IPS-15b (cell line): ENCODE data around the gene CYP20A1.
"Not testable (repeated sequence)": the region's sequence is repeated elsewhere in the genome, so short reads cannot be mapped to it uniquely, and the experiment has no call there.

Experiments
- H3K27me3 ChIP-seq: one replicate; pipeline ENCODE4 v1.6.1; 2013; ENCODE audit warnings: low read length; ENCODE audit not compliant: control insufficient read depth, insufficient read depth
- H3K36me3 ChIP-seq: one replicate; pipeline ENCODE4 v1.6.1; 2013; ENCODE audit warnings: low read length; ENCODE audit not compliant: control insufficient read depth, insufficient read depth
- H3K4me1 ChIP-seq: one replicate; pipeline ENCODE4 v1.6.1; 2013; ENCODE audit warnings: mild to moderate bottlenecking, low read length; ENCODE audit not compliant: control insufficient read depth, insufficient read depth
- H3K4me3 ChIP-seq: one replicate; pipeline ENCODE4 v1.5.1; 2013; ENCODE audit warnings: low read depth, low read length
- H3K9ac ChIP-seq: one replicate; pipeline ENCODE4 v1.6.1; 2013; ENCODE audit warnings: low read depth, mild to moderate bottlenecking, low read length
- H3K9me3 ChIP-seq: one replicate; pipeline ENCODE4 v1.6.1; 2013; ENCODE audit warnings: mild to moderate bottlenecking, low read length; ENCODE audit not compliant: control insufficient read depth, insufficient read depth

The CYP20A1 gene

DNA sequence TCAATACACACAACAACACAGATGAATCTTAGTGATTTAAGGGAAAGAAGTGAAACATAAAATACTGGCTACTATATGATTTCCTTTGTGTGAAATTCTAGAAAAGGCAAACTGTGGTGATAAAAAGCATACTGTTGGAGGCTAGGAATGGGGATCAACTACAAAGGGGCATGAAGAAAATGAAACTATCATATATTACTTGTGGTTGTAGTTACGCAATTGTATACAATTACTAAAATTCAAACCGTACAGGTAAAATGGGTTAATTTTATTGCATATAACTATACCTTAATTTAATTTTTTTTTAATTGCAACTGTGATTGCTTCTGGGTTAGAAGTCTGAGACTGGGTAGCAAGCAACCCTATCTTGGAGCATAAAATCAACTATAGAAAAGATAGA is 47.7 kb downstream of the CYP20A1 start:
- Histone ChIP-seq H3K9ac (no peak overlapping the region), H3K36me3 (peaks cover 3% of the 10 kb centered on the region), H3K9me3 (no peaks in the 10 kb centered on the region), H3K4me1 (no peaks in the 10 kb centered on the region), H3K4me3 (no peak overlapping the region), H3K27me3 (no peaks in the 10 kb centered on the region)

DNA sequence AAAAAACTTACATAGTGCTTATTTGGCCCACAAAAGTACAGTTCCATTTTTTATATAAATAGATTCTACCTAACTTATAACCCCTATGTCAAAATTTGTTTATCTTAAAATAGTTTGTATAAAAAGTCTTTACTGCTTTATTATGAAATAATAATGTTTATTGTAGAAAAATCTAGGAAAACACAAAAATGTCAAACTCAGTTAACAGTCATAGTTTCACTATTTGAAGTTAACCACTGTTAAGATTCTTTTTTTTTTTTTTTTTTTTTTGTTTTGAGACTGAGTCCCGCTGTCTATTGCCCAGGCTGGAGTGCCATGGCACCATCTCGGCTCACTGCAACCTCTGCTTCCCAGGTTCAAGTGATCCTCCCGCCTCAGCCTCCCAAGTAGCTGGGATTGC is 62.8 kb downstream of the CYP20A1 start:
- Histone ChIP-seq H3K27me3 (no peaks in the 10 kb centered on the region), H3K4me3 (no peak overlapping the region), H3K4me1 (no peaks in the 10 kb centered on the region), H3K9me3 (no peaks in the 10 kb centered on the region), H3K9ac (no peak overlapping the region), H3K36me3 (no peaks in the 10 kb centered on the region)

DNA sequence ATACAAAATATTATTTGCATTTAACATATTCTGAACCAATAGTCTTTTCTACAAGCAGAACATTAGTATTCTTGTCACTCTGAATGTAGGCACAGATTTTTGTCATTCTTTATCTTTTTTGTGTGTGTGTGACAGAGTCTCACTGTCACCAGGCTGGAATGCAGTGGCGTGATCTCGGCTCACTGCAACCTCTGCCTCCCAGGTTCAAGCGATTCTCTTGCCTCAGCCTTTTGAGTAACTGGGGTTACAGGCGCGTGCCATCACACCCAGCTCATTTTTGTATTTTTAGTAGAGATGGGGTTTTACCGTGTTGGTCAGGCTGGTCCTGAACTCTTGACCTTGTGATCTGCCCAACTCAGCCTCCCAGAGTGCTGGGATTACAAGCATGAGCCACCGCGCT is 63.8 kb downstream of the CYP20A1 start:
- not testable (repeated sequence) for H3K4me3 ChIP-seq, H3K9me3 ChIP-seq, H3K36me3 ChIP-seq, H3K9ac ChIP-seq, H3K27me3 ChIP-seq, H3K4me1 ChIP-seq

DNA sequence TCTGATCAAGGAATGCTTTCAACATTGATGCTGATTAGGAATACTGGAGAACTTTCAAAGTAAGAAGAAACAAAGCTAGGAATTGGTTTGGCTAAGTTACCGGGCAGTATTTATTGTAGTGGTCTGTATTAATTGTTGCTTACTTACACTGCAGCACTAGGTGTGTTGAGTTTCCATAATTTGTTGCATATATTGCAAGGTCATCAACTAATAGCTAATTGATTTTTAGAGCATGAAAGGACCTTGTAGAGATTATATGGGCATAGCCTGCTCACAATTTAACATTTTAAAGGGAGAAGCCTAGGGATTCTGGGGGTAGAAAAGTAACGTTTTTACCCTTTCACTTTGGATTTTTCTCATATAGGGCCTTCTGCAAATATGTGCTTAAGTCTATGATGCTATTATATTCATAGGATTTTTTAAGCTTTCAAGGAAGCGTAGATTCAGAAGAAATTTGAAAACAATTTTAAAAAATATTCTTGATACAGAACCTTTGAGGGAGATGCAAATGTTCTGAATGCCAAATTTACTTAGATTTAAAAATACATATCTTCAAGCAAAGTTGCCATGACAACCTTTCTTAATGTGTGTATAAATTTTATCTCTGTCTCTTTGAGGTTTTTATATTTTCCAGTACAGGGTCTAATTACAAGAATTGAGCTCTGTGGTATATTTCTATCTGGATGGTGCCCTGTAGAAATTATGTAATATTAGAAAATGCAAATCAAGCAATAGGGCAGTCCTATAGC is 72.0 kb downstream of the CYP20A1 start:
- H3K36me3 ChIP-seq: no peaks in the 10 kb centered on the region
- H3K4me3 ChIP-seq: no peak overlapping the region
- no peak overlapping the region for H3K9ac ChIP-seq
- H3K9me3 ChIP-seq: peaks cover 4% of the 10 kb centered on the region
- no peaks in the 10 kb centered on the region for H3K4me1 ChIP-seq
- H3K27me3 ChIP-seq: no peaks in the 10 kb centered on the region

DNA sequence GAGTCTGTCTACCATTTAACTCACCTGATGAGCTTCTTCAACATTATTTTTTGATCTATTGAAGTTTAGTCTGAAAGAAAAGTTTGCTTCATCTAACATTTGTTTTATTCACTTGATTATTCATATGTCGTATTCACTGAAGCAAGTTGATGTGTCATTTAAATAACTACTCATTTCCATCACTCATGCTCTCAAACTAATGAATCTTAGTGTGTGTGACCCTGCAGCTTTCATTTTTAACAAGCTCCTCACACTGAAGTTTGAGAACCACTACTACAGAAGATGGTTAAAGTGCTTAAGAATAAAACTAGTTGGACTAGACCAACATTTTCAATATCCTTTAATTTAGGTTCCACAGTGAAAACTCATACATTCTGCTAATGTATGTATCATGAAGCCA is 87.5 kb downstream of the CYP20A1 start:
- Histone ChIP-seq H3K4me3 (no peak overlapping the region), H3K4me1 (peaks cover 12% of the 10 kb centered on the region), H3K9ac (no peak overlapping the region), H3K36me3 (no peaks in the 10 kb centered on the region), H3K9me3 (no peaks in the 10 kb centered on the region), H3K27me3 (no peaks in the 10 kb centered on the region)

DNA sequence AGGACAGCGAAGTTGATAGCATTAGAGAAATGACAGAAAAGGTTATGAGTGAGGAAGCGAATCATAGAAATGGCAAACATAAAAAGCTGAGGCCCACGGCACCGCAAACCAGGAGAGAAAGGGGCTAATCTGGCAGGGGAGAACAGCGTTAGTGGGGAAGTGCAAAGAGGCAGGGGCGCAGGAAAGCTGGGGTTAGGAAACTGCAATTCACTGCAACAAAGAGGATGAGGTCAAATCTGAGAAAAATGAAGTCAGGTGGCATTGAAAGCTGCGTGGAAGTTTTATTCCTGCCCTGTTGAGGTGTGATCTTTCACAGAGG is 88.7 kb downstream of the CYP20A1 start:
- Histone ChIP-seq H3K36me3 (no peaks in the 10 kb centered on the region), H3K4me1 (peaks cover 12% of the 10 kb centered on the region), H3K9ac (peak overlapping the region; percentile 84), H3K27me3 (no peaks in the 10 kb centered on the region), H3K4me3 (peak overlapping the region; percentile 82), H3K9me3 (no peaks in the 10 kb centered on the region)

DNA sequence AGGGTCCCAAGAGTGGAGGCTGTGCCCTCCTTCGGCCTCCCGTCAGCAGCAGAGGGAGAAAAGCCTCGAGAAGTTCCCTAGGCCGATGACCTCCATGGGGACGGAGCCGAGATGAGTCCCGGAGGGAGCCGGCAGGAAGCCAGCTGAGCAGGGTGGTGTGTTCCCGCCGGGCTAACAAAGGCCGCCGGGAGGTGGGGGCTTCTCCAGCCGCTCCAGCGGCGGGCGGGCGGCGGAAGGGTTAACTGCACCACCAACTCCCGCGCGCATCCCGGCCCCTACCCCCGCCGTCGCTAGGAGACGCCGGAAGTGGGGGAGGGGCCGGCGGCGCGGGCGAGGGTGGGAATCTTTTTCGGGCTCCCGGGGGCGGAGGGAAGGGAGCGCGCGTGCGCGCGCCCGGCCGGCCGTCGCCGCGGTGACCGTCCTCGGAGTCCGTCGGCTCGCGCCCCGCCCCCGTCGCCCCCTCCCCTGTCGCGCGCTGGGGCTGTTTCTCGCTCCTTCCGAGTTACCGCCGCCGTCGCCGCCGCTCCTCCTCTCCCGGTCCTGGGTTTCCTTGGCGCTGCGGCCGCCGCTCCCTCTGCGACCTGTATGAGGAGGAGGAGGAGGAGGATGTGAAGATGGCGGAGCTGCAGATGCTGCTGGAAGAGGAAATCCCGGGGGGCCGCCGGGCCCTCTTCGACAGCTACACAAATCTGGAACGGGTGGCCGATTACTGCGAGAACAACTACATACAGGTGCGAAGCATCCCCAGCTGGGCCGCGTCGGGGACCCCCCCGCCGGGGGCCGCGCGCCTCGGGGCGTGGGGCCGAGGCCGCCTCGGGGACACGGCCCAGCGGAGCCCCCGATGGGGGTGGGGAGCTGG is 89.3 kb downstream of the CYP20A1 start, which contains the start of gene ABI2:
TSS of gene ABI2 (plus strand) at position 494 of the 859 bp plus-strand sequence. CDS start at position 615, 121 bp downstream.
- Histone ChIP-seq H3K4me3 (peak within 1 kb of the TSS; percentile 98), H3K9ac (peak within 1 kb of the TSS; percentile 85), H3K36me3 (no peaks in the 10 kb centered on the region), H3K9me3 (no peaks in the 10 kb centered on the region), H3K4me1 (peaks cover 12% of the 10 kb centered on the region), H3K27me3 (no peaks in the 10 kb centered on the region)

DNA sequence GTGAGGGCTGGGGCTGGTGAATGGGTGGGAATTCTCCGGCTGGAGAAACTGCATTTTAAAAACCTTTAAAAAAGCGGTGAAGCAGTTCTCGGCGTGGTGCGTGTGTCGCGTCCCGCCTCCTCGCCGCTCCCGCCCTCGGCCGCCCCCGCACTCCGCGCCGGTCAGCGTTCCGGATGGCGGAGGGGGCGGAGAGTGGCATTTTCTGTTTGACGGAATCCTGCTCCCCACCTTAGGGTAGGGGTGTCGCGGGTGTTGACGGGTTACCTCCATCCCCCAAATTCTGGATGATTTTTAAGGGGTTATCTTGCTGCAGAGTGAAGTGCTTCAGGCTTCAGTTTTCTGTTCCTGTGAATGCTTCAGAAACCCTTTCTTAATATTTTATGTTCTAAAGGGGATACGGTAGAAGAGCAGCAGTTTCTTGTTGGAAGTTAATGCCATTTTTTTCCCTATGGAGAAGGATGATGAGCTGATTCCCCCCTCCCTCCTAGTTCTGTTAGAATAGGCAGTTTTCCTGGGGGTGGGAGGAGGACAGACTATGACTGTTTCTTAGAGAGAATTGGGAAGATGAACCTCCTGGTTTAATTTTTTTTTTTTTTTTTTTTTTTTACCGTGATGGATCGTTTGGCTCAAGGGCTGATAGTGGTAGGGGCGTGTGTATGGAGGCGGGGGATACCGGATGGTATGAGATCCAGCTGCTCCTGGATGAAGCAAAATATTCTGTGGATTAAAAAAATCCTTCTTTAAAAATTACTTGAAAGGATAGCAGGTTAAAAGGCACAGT is 90.1 kb downstream of the CYP20A1 start:
- Histone ChIP-seq H3K27me3 (no peaks in the 10 kb centered on the region), H3K9me3 (no peaks in the 10 kb centered on the region), H3K9ac (peak overlapping the region; percentile 85), H3K36me3 (no peaks in the 10 kb centered on the region), H3K4me3 (peak overlapping the region; percentile 98), H3K4me1 (peaks cover 12% of the 10 kb centered on the region)

DNA sequence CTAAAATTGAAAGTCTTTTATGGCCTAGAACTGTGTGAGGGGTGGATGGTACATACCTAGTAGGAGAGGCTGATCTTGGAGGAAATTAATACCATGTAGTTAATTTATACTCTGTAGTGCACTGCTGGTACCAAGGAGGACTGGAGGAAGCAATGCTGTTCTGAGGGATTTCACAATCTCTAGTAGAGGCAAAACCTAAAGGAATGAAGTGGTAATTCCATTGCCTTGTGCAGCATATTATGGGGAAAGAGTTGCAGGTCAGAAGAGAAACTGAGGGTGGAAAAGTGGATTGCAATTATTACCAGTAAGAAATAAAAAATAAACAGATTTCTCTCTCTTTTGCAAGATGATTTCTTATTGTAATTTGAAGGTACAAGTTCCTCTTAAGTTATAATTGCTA is 91.6 kb downstream of the CYP20A1 start:
- Histone ChIP-seq H3K9ac (no peak overlapping the region), H3K9me3 (no peaks in the 10 kb centered on the region), H3K4me3 (peak overlapping the region; percentile 98), H3K4me1 (peaks cover 12% of the 10 kb centered on the region), H3K36me3 (no peaks in the 10 kb centered on the region), H3K27me3 (no peaks in the 10 kb centered on the region)

DNA sequence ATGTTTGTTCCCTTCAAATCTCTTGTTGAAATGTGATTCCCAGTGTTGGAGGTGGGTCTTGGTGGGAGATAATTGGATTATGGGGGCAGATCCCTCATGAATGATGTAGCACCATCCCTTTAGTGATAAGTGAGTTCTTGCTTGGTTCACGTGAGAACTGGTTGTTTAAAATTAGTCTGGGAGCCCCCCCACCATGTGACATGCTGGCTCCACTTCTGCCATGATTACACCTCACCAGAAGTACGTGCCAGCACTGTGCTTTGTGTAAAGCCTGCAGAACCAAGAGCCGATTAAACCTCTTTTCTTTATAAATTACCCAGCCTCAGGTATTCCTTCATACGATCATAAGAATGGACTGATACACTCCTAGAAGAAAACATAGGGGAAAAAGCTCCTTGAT is 99.5 kb downstream of the CYP20A1 start:
- no peak overlapping the region for H3K4me3 ChIP-seq
- no peak overlapping the region for H3K9ac ChIP-seq
- H3K4me1 ChIP-seq: no peaks in the 10 kb centered on the region
- no peaks in the 10 kb centered on the region for H3K36me3 ChIP-seq
- H3K9me3 ChIP-seq: no peaks in the 10 kb centered on the region
- no peaks in the 10 kb centered on the region for H3K27me3 ChIP-seq

DNA sequence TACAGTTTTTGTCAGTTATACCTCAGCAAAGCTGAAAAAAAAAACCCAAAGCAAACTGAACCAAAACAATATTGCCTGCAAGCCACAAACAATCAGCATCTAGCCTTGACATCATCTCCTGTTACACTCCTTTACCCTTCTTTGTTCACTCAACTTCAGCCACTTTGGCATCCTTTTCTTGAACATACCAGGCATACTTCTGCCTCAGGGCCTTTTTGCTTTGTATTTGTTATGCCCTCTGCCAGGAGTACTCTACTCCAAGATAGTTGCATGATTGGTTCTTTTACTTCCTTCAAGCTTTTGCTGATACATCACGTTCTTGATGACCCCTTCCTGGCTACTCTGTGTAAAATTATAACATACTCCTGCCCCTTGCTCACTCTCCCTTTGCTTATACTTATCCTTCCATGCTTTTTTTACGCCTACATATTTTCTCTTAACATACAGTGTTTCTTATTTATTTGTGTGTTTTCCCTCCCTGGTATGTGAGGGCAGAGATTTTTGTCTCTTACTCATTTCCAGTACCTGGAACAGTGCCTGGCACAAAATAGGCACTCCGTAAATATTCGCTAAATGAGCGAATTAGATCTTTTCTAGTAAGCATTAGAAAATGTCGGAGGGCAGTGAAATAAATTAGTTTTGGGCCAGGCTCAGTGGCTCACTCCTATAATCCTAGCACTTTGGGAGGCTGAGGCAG is 102.1 kb downstream of the CYP20A1 start:
- no peaks in the 10 kb centered on the region for H3K27me3 ChIP-seq
- no peaks in the 10 kb centered on the region for H3K9me3 ChIP-seq
- H3K9ac ChIP-seq: no peak overlapping the region
- no peaks in the 10 kb centered on the region for H3K36me3 ChIP-seq
- no peaks in the 10 kb centered on the region for H3K4me1 ChIP-seq
- H3K4me3 ChIP-seq: no peak overlapping the region
